Ascending aorta (tissue), 2 donors: ENCODE results near the gene FSTL5. TPM values are rescaled to one million over a fixed set of nuclear protein-coding genes. Genes with fewer than 3 reads are reported as not detected.
"Not testable (repeated sequence)": the region's sequence is repeated elsewhere in the genome, so short reads cannot be mapped to it uniquely, and the experiment has no call there.

Source experiments
- DNase-seq, 2 donors: peaks; one replicate each; pipeline ENCODE4 v3.0.0-alpha.2; 2019; ENCODE audit warnings: low spot score in 2 of 2
- H3K27ac ChIP-seq, 2 donors: fragments of 200-600 bp; sonication (generic); one replicate each; pipeline ENCODE4 v1.5.1; 2016 to 2017; ENCODE audit warnings: mild to moderate bottlenecking in 1 of 2
- H3K27me3 ChIP-seq: fragments of 200-600 bp; sonication (generic); one replicate; pipeline ENCODE4 v1.5.1; 2017
- H3K36me3 ChIP-seq, 2 donors: fragments of 200-600 bp; sonication (generic); one replicate each; pipeline ENCODE4 v1.5.1; 2016
- H3K4me1 ChIP-seq, 2 donors: fragments of 200-600 bp; sonication (generic); one replicate each; pipeline ENCODE4 v1.5.1; 2016 to 2017; ENCODE audit warnings: mild to moderate bottlenecking in 1 of 2
- H3K4me3 ChIP-seq, 2 donors: fragments of 200-600 bp; sonication (generic); one replicate each; pipeline ENCODE4 v1.5.1; 2016 to 2017; ENCODE audit warnings: mild to moderate bottlenecking in 1 of 2
- H3K9me3 ChIP-seq, 2 donors: fragments of 200-600 bp; sonication (generic); one replicate each; pipeline ENCODE4 v1.5.1; 2016
- intact Hi-C: fragments of 100-400 bp; cut with DNase I; formaldehyde crosslinking; loops from one replicate; pipeline ENCODE4 v1.15.1; 2023
- total RNA-seq: library from RNA; depleted of rRNA; stranded (reverse); fragments of >200 nt; gene quantifications from one replicate; pipeline ENCODE4 v1.1.0, GENCODE V29; 2016
- TF ChIP-seq, protein P1 (sequence below), 3 experiments: fragments of 200-600 bp in 2 of 3; fragments of 450-650 bp in 1 of 3; sonication (generic) in 2 of 3; IDR thresholded peaks; one replicate each; pipeline ENCODE4 v1.5.1; 2016 to 2019; ENCODE audit warnings: antibody characterized with exemption in 3 of 3, mild to moderate bottlenecking in 1 of 3, moderate library complexity in 1 of 3

FSTL5 gene
- not detected for total RNA-seq

DNA sequence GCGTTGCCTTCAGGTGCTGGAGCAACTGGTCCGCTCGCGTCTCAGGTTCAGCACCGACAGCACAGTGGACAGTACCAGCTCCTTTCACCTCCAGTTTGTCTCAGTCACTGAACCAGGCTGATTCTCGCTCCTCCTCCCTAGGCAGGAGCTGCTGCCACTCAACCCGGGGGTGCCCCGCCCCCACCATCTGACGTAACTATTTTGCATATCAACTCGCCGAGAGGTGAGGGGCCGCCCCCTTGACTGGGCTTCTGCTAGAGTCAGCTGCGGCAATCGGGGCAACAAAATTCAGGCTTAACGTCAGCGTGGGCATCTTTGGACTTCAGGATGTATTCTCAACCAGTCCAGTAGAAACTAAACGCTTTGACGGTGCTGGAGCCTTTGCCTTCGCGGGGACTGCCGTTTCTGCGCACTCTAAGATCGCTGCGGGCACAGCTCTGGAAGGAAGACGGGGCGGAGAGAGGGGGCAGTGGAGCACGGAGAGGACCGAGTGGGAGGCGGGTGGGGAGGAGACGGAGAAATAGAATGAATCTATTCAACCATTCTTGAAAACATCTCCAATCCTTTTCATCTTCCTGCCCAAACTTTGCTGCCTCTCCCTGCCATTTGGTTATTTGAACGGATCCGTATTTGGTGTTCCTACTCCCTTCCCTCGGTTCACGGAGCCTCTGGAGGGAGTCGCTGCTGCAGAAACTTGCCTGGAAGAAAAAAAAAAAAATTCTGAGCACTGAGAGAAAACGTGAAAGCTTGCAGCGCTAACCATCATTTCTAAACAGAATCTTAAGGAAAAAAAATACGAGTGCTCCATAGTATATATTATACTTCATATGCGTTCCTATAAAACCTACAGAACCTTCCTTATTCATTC, at the start of gene FSTL5:
Gene FSTL5, minus strand, starts transcription at position 109 of the 868 bp plus-strand sequence. CDS start 52,604 bp downstream, outside the sequence.
- TF ChIP-seq, protein P1, sequence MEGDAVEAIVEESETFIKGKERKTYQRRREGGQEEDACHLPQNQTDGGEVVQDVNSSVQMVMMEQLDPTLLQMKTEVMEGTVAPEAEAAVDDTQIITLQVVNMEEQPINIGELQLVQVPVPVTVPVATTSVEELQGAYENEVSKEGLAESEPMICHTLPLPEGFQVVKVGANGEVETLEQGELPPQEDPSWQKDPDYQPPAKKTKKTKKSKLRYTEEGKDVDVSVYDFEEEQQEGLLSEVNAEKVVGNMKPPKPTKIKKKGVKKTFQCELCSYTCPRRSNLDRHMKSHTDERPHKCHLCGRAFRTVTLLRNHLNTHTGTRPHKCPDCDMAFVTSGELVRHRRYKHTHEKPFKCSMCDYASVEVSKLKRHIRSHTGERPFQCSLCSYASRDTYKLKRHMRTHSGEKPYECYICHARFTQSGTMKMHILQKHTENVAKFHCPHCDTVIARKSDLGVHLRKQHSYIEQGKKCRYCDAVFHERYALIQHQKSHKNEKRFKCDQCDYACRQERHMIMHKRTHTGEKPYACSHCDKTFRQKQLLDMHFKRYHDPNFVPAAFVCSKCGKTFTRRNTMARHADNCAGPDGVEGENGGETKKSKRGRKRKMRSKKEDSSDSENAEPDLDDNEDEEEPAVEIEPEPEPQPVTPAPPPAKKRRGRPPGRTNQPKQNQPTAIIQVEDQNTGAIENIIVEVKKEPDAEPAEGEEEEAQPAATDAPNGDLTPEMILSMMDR (IDR thresholded peaks at IDR 0.05) = no peak
- no peaks in the 10 kb centered on the region for H3K27me3 ChIP-seq
- no peaks in the 10 kb centered on the region for H3K4me1 ChIP-seq
- H3K9me3 ChIP-seq = no peaks in the 10 kb centered on the region
- no peak for DNase-seq
- peak within 1 kb of the TSS; percentile 21 to 55 for H3K4me3 ChIP-seq
- intact Hi-C loops = no loop called here
- H3K36me3 ChIP-seq = no peaks in the 10 kb centered on the region
- no peak within 1 kb of the TSS for H3K27ac ChIP-seq

DNA sequence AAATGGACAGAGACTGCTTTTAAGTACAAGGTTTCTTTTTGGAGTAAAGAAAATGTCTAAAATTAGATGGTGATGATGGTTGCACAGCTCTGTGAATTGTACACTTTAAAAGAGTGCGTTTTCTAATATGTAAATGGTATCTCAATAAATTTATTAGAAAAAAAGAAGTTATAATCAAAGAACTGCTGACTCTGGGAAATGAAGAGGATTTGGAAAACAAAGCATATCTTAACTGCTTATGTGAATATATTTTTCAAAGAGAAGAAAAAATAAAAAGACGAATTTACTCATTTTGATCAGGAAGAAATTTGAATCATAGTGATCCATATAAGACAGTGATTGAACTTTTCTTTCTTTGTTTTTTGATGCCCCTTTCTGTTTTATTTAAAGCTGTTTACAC, 45.9 kb upstream of the FSTL5 start:
- no peak for DNase-seq
- TF ChIP-seq, protein P1 (IDR thresholded peaks at IDR 0.05) = no peak
- Histone ChIP-seq H3K4me3 (no peak overlapping the region), H3K9me3 (no peaks in the 10 kb centered on the region), H3K36me3 (no peaks in the 10 kb centered on the region), H3K4me1 (no peaks in the 10 kb centered on the region), H3K27ac (no peak overlapping the region), H3K27me3 (no peaks in the 10 kb centered on the region)
- intact Hi-C loops = no loop called here

DNA sequence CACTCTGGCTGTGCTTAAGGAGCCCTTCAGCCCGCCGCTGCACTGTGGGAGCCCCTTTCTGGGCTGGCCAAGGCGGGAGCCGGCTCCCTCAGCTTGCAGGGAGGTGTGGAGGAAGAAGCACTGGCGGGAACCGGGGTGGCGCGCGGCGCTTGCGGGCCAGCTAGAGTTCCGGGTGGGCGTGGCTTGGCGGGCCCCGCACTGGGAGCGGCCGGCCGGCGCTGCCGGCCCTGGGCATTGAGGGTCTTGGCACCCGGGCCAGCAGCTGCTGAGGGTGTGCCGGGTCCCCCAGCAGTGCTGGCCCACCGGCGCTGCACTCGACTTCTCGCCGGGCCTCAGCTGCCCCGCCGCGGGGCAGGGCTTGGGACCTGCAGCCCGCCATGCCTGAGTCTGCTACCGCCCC, 39.7 kb upstream of the FSTL5 start:
- intact Hi-C loops, DNase-seq, H3K27ac ChIP-seq, H3K9me3 ChIP-seq, H3K27me3 ChIP-seq, H3K4me1 ChIP-seq, H3K36me3 ChIP-seq, H3K4me3 ChIP-seq: not testable (repeated sequence)

DNA sequence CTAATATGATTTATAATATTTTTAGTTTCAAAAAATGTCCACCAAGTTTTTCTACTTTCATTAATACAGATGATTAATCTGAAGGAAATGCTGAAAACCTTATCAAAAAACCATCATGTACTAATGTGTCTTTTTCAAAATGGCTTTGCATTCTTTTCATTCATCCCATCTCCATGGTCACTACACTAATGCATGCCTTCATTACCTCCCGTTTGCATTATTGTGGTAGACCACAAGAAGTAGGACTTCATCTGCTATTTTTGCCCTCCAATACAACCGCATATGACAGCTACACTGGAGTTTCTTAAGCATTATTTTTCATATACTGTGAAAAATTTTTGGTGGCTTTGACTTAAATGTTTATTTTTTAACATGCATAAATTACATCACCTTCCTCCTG, 37.9 kb upstream of the FSTL5 start:
- no peak overlapping the region for H3K27ac ChIP-seq
- H3K4me1 ChIP-seq = no peaks in the 10 kb centered on the region
- DNase-seq = no peak
- TF ChIP-seq, protein P1 (IDR thresholded peaks at IDR 0.05) = no peak
- no peaks in the 10 kb centered on the region for H3K9me3 ChIP-seq
- no peak overlapping the region for H3K4me3 ChIP-seq
- no peaks in the 10 kb centered on the region for H3K27me3 ChIP-seq
- no peaks in the 10 kb centered on the region for H3K36me3 ChIP-seq
- intact Hi-C loops = no loop called here

DNA sequence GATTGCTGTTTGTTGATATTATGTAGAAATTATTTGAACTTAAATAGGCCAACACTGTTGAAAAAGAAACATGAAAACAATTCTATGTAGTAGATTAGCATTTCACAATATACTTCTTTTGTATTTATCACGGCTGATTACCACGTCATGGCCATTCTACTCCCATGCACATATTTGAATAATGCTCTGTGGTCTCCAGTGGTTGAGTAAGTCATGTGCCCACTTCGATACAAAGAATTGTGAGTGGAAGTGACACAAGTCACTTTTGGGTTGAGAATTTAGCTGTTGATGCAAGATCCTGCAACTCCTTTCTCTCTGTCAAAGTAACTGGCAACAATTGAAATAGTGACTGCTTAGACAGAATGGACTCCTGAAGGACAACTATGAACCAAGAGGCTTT, 6.7 kb upstream of the FSTL5 start:
- no peaks in the 10 kb centered on the region for H3K27me3 ChIP-seq
- H3K4me3 ChIP-seq = no peak overlapping the region
- no peaks in the 10 kb centered on the region for H3K9me3 ChIP-seq
- H3K36me3 ChIP-seq = no peaks in the 10 kb centered on the region
- TF ChIP-seq, protein P1 (IDR thresholded peaks at IDR 0.05) = no peak
- no peak overlapping the region for H3K27ac ChIP-seq
- intact Hi-C loops = no loop called here
- H3K4me1 ChIP-seq = no peaks in the 10 kb centered on the region
- no peak for DNase-seq

DNA sequence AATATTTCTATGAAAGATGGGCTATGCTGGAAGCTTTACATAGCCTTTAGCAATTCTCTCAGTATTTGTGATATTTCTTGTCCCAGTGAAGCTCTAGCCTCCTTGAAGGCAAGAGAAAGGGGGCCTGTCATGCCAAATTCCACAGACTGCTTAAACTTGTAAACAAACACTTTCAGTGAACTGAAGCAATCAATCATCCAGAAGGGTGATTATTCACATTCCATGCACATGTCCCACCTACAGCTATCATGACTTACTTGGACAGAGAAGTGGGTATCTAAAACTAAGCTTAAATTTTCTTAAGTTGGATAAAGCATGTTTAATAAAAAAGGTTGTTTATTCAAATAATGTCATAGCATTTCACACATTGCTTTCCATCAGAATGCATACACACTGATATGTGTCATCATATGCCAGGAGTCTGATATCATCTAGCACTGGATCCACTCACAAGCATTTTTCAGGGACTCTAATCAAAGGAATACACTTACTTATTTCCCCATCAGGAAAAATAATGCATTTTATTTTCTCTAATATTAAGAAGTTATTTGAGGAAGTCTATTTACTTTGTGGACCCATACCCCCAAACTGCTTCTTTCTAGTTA, 1.2 kb upstream of the FSTL5 start:
- Histone ChIP-seq H3K27ac (no peak overlapping the region), H3K36me3 (no peaks in the 10 kb centered on the region), H3K4me3 (peak overlapping the region in 1 of 2 donors; percentile 21), H3K9me3 (no peaks in the 10 kb centered on the region), H3K27me3 (no peaks in the 10 kb centered on the region), H3K4me1 (no peaks in the 10 kb centered on the region)
- no peak for DNase-seq
- intact Hi-C loops = no loop called here
- TF ChIP-seq, protein P1 (IDR thresholded peaks at IDR 0.05) = no peak
